GM19035 (cell line): Measurements from ENCODE around the gene THOC2.
A peak's percentile ranks its signal among the peaks of the same experiment; 100 is the strongest.
"Not testable (repeated sequence)": the region's sequence is repeated elsewhere in the genome, so short reads cannot be mapped to it uniquely, and the experiment has no call there.

Experiments used
- ATAC-seq: cut with Tn5 transposase; IDR thresholded peaks from one replicate; pipeline ENCODE4 v1.9.1; 2021; ENCODE audit not compliant: unreplicated experiment

The THOC2 gene

GRCh38 chrX:123732670-123733363 lies at the start of gene THOC2:
TSS of gene THOC2 (minus strand) at chrX:123733052. CDS start at chrX:123733022, 30 bp downstream.
- ATAC-seq, result peak; percentile 80

GRCh38 chrX:123781786-123782185 lies 48.9 kb upstream of the THOC2 start:
- not testable (repeated sequence) for ATAC-seq

GRCh38 chrX:123779908-123780396 lies 47.1 kb upstream of the THOC2 start:
- no peak for ATAC-seq

GRCh38 chrX:123773258-123773988 lies 40.6 kb upstream of the THOC2 start:
- ATAC-seq, result no peak

GRCh38 chrX:123771449-123772064 lies 38.7 kb upstream of the THOC2 start:
- ATAC-seq, result no peak

- ATAC-seq, result peak; percentile 95
These were observed 32.4 kb upstream of the THOC2 start for GRCh38 chrX:123764967-123765871.

- ATAC-seq, result not testable (repeated sequence)
These were observed 27.0 kb upstream of the THOC2 start for GRCh38 chrX:123759849-123760248.

- ATAC-seq, result not testable (repeated sequence)
These were observed 24.9 kb upstream of the THOC2 start for GRCh38 chrX:123757794-123758193.

GRCh38 chrX:123756320-123756719 lies 23.5 kb upstream of the THOC2 start:
- no peak for ATAC-seq

GRCh38 chrX:123755107-123755506 lies 22.3 kb upstream of the THOC2 start:
- ATAC-seq, result no peak

GRCh38 chrX:123753656-123754350 lies 21.0 kb upstream of the THOC2 start:
- ATAC-seq, result no peak

- ATAC-seq, result no peak
These were observed 16.8 kb upstream of the THOC2 start for GRCh38 chrX:123749643-123750042.

- ATAC-seq, result no peak
These were observed 12.7 kb upstream of the THOC2 start for GRCh38 chrX:123745511-123745910.

- ATAC-seq, result no peak
These were observed 10.5 kb upstream of the THOC2 start for GRCh38 chrX:123743312-123743711.

- ATAC-seq, result no peak
These were observed 9.6 kb upstream of the THOC2 start for GRCh38 chrX:123742440-123742839.

- ATAC-seq, result no peak
These were observed 7.7 kb upstream of the THOC2 start for GRCh38 chrX:123740536-123740935.

- ATAC-seq, result no peak
These were observed 7.2 kb upstream of the THOC2 start for GRCh38 chrX:123740006-123740405.

- no peak for ATAC-seq
These were observed 6.6 kb upstream of the THOC2 start for GRCh38 chrX:123739474-123739873.

- no peak for ATAC-seq
These were observed 5.6 kb upstream of the THOC2 start for GRCh38 chrX:123738378-123738940.
